HG03571 (cell line): ENCODE results near the gene FAM170A.

ENCODE experiments used
- ATAC-seq: cut with Tn5 transposase; IDR thresholded peaks from one replicate; pipeline ENCODE4 v1.9.1; 2021; ENCODE audit not compliant: unreplicated experiment

FAM170A gene, protein sequence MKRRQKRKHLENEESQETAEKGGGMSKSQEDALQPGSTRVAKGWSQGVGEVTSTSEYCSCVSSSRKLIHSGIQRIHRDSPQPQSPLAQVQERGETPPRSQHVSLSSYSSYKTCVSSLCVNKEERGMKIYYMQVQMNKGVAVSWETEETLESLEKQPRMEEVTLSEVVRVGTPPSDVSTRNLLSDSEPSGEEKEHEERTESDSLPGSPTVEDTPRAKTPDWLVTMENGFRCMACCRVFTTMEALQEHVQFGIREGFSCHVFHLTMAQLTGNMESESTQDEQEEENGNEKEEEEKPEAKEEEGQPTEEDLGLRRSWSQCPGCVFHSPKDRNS

GRCh38 chr5:119629339-119629738 lies at the start of gene FAM170A:
TSS of gene FAM170A (plus strand) at chr5:119629558. CDS start at chr5:119629769, 211 bp downstream.
- ATAC-seq, result no peak

GRCh38 chr5:119582987-119583386 lies 46.4 kb upstream of the FAM170A start:
- ATAC-seq, result no peak

GRCh38 chr5:119583684-119584083 lies 45.7 kb upstream of the FAM170A start:
- peak; percentile 98 for ATAC-seq

- no peak for ATAC-seq
These were observed 33.3 kb upstream of the FAM170A start for GRCh38 chr5:119596046-119596445.

- ATAC-seq, result no peak
These were observed 31.5 kb upstream of the FAM170A start for GRCh38 chr5:119597728-119598298.

- ATAC-seq, result no peak
These were observed 15.4 kb upstream of the FAM170A start for GRCh38 chr5:119613937-119614336.

- no peak for ATAC-seq
These were observed 14.5 kb upstream of the FAM170A start for GRCh38 chr5:119614838-119615237.

GRCh38 chr5:119626086-119626485 lies 3.3 kb upstream of the FAM170A start:
- no peak for ATAC-seq

DNA sequence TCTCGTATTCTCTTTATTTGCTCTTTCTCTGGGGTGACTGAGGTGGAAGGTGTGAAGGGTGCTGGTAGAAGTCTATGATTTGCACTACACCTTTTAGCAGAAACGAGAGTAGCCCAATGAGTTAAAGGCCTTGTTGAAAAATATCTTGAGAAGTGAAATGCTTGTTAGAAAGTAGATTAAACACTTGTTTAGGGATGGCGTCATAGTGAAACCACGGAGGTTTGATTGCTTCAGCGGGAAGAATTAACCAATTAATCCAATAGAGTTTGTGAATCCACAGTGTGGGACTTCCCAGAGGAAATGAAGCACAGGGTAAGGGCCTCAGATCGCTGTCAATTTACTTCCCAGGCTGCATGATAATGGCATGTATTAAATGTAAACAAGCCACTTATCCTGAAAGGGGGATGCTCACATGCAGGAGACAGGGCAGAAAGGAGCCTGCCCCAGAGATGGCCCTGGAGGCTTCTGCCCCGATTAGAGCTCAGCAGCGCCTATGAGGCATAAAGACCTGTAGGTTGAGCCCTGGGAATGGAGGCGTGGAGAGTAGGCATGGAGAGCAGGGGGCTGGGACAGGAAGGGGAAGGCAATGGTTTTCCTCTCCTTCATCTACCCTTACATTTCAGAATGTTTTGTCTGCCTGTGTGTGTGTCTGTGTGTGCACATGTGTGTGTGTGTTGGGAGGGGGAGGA lies 1.5 kb downstream of the FAM170A start:
- ATAC-seq, result no peak

GRCh38 chr5:119631660-119632059 lies 2.3 kb downstream of the FAM170A start:
- ATAC-seq, result peak; percentile 72

GRCh38 chr5:119651486-119651885 lies 22.1 kb downstream of the FAM170A start:
- ATAC-seq, result no peak

DNA sequence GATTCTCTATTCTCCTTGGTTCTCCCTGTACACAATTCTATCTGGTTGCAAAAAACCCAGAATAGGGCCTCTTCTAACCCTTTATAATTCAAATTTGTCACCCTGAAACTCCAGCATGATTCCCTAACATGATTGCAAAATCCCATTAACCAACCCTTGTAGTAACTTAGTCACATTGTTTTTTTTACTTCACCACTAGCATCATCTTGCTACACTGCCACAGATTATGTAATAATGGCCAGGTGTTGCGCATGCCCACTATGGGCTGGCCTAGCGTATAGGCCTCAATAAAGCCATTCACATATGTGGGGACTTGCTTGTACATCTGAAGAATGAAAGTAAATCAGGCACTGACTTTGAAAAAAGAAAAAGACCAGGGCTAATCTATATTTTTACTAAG lies 25.7 kb downstream of the FAM170A start:
- ATAC-seq, result no peak

- no peak for ATAC-seq
These were observed 26.7 kb downstream of the FAM170A start for GRCh38 chr5:119656023-119656422.

DNA sequence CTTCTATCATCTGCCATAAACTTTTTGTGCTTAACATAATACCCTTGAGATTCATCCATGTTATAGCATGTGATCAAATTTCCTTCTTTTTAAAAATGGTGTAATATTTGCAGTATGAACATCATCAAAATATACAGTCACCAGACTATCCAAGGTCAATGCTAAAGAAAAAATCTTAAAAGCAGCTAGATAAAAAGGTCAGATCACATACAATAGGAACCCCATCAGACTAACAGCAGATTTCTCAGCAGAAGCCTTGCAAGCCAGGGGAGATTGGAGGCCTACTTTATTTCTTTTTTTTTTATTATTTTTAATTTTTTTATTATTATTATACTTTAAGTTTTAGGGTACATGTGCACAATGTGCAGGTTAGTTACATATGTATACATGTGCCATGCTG lies 37.2 kb downstream of the FAM170A start:
- no peak for ATAC-seq

GRCh38 chr5:119678351-119679028 lies 49.1 kb downstream of the FAM170A start:
- no peak for ATAC-seq

DNA sequence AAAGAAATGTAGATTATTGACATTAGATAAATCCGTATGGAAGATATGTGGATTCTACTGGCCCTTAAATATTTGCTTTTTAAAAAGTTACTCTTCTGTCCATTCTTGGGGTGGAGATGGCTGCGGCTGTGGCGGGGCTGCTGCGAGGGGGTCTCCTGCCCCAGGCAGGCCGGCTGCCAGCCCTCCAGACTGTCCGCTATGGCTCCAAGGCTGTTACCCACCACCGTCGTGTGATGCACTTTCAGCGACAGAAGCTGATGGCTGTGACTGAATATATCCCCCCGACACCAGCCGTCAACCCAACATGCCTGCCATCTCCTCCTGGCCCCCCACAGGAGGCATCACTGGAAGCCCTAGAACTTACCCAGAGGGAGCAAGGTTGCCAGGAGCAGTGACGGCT lies 50.7 kb downstream of the FAM170A start:
- no peak for ATAC-seq

- no peak for ATAC-seq
These were observed 52.4 kb downstream of the FAM170A start for GRCh38 chr5:119681734-119682133.

- ATAC-seq, result no peak
These were observed 53.0 kb downstream of the FAM170A start for GRCh38 chr5:119682372-119682771.
